Measurements from ENCODE around the gene TYW3.

Gene TYW3

GRCh38 chr1:74697832-74698231, 35.1 kb upstream of the TYW3 start:
- Histone ChIP-seq H3K4me3 (ENCODE audit: low read length) (no peak overlapping the region), H3K27me3 (ENCODE audit: low read depth, low read length) (no peaks in the 10 kb centered on the region), H3K79me2 (ENCODE audit: low read length) (no peaks in the 10 kb centered on the region)

GRCh38 chr1:74699331-74699730, 33.6 kb upstream of the TYW3 start:
- H3K27me3 ChIP-seq (ENCODE audit: low read depth, low read length) = no peaks in the 10 kb centered on the region
- 0 out of 2 replicates have a peak overlapping the region, but pooled peaks have one; percentile 25 for H3K4me2 ChIP-seq (ENCODE audit: low read length)
- no peaks in the 10 kb centered on the region for H3K9me3 ChIP-seq (ENCODE audit: insufficient read depth, low read length)
- no peak for TF ChIP-seq EZH2phosphoT487 (IDR thresholded peaks at IDR 0.05; ENCODE audit: low read depth)
- TF ChIP-seq CTCF (IDR thresholded peaks at IDR 0.05; ENCODE audit: low read depth, low read length) = no peak
- H2AFZ ChIP-seq (ENCODE audit: low read depth, low read length) = no peak overlapping the region
- no peak overlapping the region for H3K4me3 ChIP-seq (ENCODE audit: low read length)
- H3K9ac ChIP-seq (ENCODE audit: low read length) = no peak overlapping the region
- no peak overlapping the region for H3K27ac ChIP-seq (ENCODE audit: low read length)
- no peaks in the 10 kb centered on the region for H3K79me2 ChIP-seq (ENCODE audit: low read length)
- H3K36me3 ChIP-seq (replicated peaks; ENCODE audit: low read depth, low read length) = peaks cover 2% of the 10 kb centered on the region
- no peaks in the 10 kb centered on the region for H4K20me1 ChIP-seq (ENCODE audit: insufficient read depth, low read length)
- peaks cover 38% of the 10 kb centered on the region for H3K4me1 ChIP-seq (ENCODE audit: low read length)

More at GRCh38 chr1:74697832-74698231, 35.1 kb upstream of the TYW3 start:
- Histone ChIP-seq H3K4me2 (ENCODE audit: low read length) (no peak overlapping the region), H3K27ac (ENCODE audit: low read length) (no peak overlapping the region), H3K36me3 (replicated peaks; ENCODE audit: low read depth, low read length) (no peaks in the 10 kb centered on the region), H3K4me1 (ENCODE audit: low read length) (peaks cover 31% of the 10 kb centered on the region), H3K9ac (ENCODE audit: low read length) (no peak overlapping the region), H4K20me1 (ENCODE audit: insufficient read depth, low read length) (no peaks in the 10 kb centered on the region), H3K9me3 (ENCODE audit: insufficient read depth, low read length) (no peaks in the 10 kb centered on the region), H2AFZ (ENCODE audit: low read depth, low read length) (no peak overlapping the region)
- TF ChIP-seq EZH2phosphoT487 (IDR thresholded peaks at IDR 0.05; ENCODE audit: low read depth) (no peak), CTCF (IDR thresholded peaks at IDR 0.05; ENCODE audit: low read depth, low read length) (no peak)

- no peak overlapping the region for H3K27ac ChIP-seq (ENCODE audit: low read length)
- H3K4me3 ChIP-seq (ENCODE audit: low read length) = no peak overlapping the region
- TF ChIP-seq EZH2phosphoT487 (IDR thresholded peaks at IDR 0.05; ENCODE audit: low read depth) = no peak
- peaks cover 2% of the 10 kb centered on the region for H3K36me3 ChIP-seq (replicated peaks; ENCODE audit: low read depth, low read length)
- no peaks in the 10 kb centered on the region for H3K27me3 ChIP-seq (ENCODE audit: low read depth, low read length)
- H3K79me2 ChIP-seq (ENCODE audit: low read length) = no peaks in the 10 kb centered on the region
- H2AFZ ChIP-seq (ENCODE audit: low read depth, low read length) = no peak overlapping the region
- peaks cover 30% of the 10 kb centered on the region for H3K4me1 ChIP-seq (ENCODE audit: low read length)
- H4K20me1 ChIP-seq (ENCODE audit: insufficient read depth, low read length) = no peaks in the 10 kb centered on the region
- no peaks in the 10 kb centered on the region for H3K9me3 ChIP-seq (ENCODE audit: insufficient read depth, low read length)
- no peak overlapping the region for H3K9ac ChIP-seq (ENCODE audit: low read length)
- 0 out of 2 replicates have a peak overlapping the region, but pooled peaks have one; percentile 51 for H3K4me2 ChIP-seq (ENCODE audit: low read length)
Measured at GRCh38 chr1:74703386-74704182, 29.4 kb upstream of the TYW3 start.

GRCh38 chr1:74712881-74713280, 20.1 kb upstream of the TYW3 start:
- Histone ChIP-seq H3K27me3 (ENCODE audit: low read depth, low read length) (no peaks in the 10 kb centered on the region), H4K20me1 (ENCODE audit: insufficient read depth, low read length) (no peaks in the 10 kb centered on the region), H3K4me2 (ENCODE audit: low read length) (no peak overlapping the region), H3K79me2 (ENCODE audit: low read length) (no peaks in the 10 kb centered on the region), H3K36me3 (replicated peaks; ENCODE audit: low read depth, low read length) (no peaks in the 10 kb centered on the region), H3K27ac (ENCODE audit: low read length) (no peak overlapping the region), H3K4me1 (ENCODE audit: low read length) (no peaks in the 10 kb centered on the region), H3K9me3 (ENCODE audit: insufficient read depth, low read length) (no peaks in the 10 kb centered on the region), H2AFZ (ENCODE audit: low read depth, low read length) (no peak overlapping the region), H3K9ac (ENCODE audit: low read length) (no peak overlapping the region), H3K4me3 (ENCODE audit: low read length) (no peak overlapping the region)
- TF ChIP-seq EZH2phosphoT487 (IDR thresholded peaks at IDR 0.05; ENCODE audit: low read depth) (no peak), CTCF (IDR thresholded peaks at IDR 0.05; ENCODE audit: low read depth, low read length) (no peak)

Measured in OCI-LY3 (cell line).